Large intestine (tissue), 3 donors: Measurements from ENCODE around the gene APEX1. TPM values are rescaled to one million over a fixed set of nuclear protein-coding genes. Genes with fewer than 3 reads are reported as not detected.

Source experiments
- DNase-seq, 2 donors: peaks; one replicate each; pipeline versions ENCODE4 v3.0.0 to v3.0.0-alpha.2; 2013
- H3K27ac ChIP-seq: one replicate; pipeline ENCODE4 v1.5.1; 2013; ENCODE audit warnings: low read length
- H3K27me3 ChIP-seq: 2 replicates; pipeline ENCODE4 v1.6.1; 2013; ENCODE audit warnings: low read length; ENCODE audit not compliant: control insufficient read depth, insufficient read depth
- H3K36me3 ChIP-seq: 2 replicates; pipeline ENCODE4 v1.6.1; 2013; ENCODE audit warnings: low read length; ENCODE audit not compliant: control insufficient read depth, insufficient read depth
- H3K4me1 ChIP-seq: one replicate; pipeline ENCODE4 v1.6.1; 2013; ENCODE audit warnings: low read length; ENCODE audit not compliant: control insufficient read depth, insufficient read depth
- H3K4me3 ChIP-seq: one replicate; pipeline ENCODE4 v1.5.1; 2013; ENCODE audit warnings: low read length
- H3K9me3 ChIP-seq: one replicate; pipeline ENCODE4 v1.6.1; 2013; ENCODE audit warnings: mild to moderate bottlenecking, low read depth, low read length, moderate library complexity; ENCODE audit not compliant: control insufficient read depth
- WGBS: methylation state at CpG from one replicate; pipeline ENCODE4 v1.1.5; 2013; ENCODE audit warnings: low lambda C conversion rate; ENCODE audit not compliant: insufficient coverage; 5-methylcytosine and 5-hydroxymethylcytosine counted together
- polyA plus RNA-seq: library from polyadenylated mRNA; unstranded; fragments of 120-200 nt; gene quantifications from one replicate; pipeline ENCODE4 v1.2.1, GENCODE V29; 2013

The APEX1 gene
- polyA plus RNA-seq, 1 donor = 218 TPM

- no peak overlapping the region for H3K4me3 ChIP-seq
- DNase-seq = peak in 1 of 2 donors; percentile 49
- no peaks in the 10 kb centered on the region for H3K36me3 ChIP-seq
- WGBS = no CpG with 5 or more reads among the region's 7 CpGs
- peak overlapping the region; percentile 91 for H3K27ac ChIP-seq
- H3K4me1 ChIP-seq = peaks cover 55% of the 10 kb centered on the region
- H3K27me3 ChIP-seq = no peaks in the 10 kb centered on the region
- no peaks in the 10 kb centered on the region for H3K9me3 ChIP-seq
Measured at GRCh38 chr14:20417250-20418186, 37.5 kb upstream of the APEX1 start.

DNA sequence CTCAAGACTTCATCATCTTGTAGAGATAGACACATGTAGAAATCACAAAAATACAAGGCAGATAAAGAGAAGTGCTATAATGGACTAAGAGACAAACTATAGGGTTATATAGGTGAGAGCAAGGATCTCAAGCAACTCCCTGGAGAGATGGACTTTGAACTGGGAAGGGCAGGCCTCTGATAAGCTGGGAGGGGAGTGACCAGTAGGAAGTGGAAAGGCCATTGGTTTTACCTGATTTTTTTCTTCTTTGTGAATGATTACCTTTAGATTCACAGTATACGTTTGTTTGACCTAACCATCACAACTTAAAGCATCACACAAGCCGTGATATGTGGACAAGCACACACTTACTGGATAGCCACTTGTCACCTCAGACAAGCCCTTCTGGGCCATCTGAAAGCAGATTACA is 36.5 kb upstream of the APEX1 start:
- Histone ChIP-seq H3K4me3 (no peak overlapping the region), H3K9me3 (no peaks in the 10 kb centered on the region), H3K4me1 (peaks cover 55% of the 10 kb centered on the region), H3K36me3 (no peaks in the 10 kb centered on the region), H3K27me3 (no peaks in the 10 kb centered on the region), H3K27ac (peak overlapping the region; percentile 91)
- WGBS = no CpG with 5 or more reads among the region's 2 CpGs
- peak; percentile 94 to 97 for DNase-seq

DNA sequence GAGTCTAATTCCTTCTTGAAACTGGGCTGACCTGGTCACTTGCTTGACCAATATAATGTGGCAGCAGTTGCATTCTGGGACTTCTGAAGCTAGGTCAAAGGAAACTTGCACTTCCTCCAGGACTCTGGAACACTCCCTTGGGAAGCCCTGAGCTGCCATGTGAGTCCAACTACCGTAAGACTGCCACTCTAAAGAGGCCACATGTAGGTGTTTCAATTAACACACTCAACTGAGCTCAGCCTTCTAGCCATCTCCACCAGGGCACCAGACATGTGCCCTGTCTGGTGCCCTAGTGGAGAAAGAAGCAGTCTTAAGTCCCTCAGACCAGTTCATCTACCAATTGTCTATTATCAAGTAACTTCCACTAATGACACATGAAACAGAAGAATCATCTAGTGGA is 35.6 kb upstream of the APEX1 start:
- Histone ChIP-seq H3K9me3 (no peaks in the 10 kb centered on the region), H3K4me1 (peaks cover 50% of the 10 kb centered on the region), H3K4me3 (no peak overlapping the region), H3K36me3 (no peaks in the 10 kb centered on the region), H3K27ac (peak overlapping the region; percentile 91), H3K27me3 (no peaks in the 10 kb centered on the region)
- WGBS = no CpG with 5 or more reads among the region's 1 CpG
- DNase-seq = peak; percentile 50 to 79

DNA sequence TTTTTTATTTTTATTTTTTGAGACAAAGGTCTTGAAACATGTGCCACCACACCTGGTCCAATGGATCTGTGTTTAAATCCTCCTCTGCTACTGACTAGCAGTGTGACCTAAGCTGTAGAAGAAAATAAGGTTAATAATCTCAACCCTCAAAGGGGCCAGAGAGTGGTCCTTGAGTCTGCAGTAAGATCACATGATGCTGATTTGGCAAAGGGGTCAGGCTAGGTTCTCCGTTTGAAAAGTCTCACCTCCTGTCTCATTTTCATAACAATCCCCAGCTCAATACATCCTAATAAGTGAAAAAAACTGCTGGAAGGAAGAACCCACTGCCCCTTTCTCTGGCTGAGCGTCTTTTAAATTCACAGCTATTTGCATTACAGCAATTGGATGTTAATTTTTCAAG is 33.8 kb upstream of the APEX1 start:
- H3K4me1 ChIP-seq = peaks cover 43% of the 10 kb centered on the region
- H3K27ac ChIP-seq = no peak overlapping the region
- no CpG with 5 or more reads among the region's 2 CpGs for WGBS
- H3K27me3 ChIP-seq = no peaks in the 10 kb centered on the region
- no peaks in the 10 kb centered on the region for H3K36me3 ChIP-seq
- DNase-seq = no peak
- no peak overlapping the region for H3K4me3 ChIP-seq
- no peaks in the 10 kb centered on the region for H3K9me3 ChIP-seq

DNA sequence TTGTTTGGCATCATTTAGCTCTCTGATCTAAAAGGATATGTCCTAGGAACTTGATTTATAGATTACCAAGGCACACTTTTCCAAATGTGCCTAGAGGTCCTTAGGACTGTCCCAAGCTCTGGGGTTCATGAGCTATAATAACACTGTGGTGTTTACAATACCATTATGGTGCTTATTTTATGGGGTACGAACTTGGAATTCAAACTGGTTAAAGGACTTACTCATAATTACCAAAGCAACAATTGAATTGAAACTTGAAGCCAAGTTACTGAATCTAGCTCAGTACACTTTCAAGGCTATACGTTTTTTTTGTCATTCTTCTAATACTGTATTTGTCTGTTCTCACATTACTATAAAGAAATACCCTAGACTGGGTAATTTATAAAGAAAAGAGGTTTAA is 32.1 kb upstream of the APEX1 start:
- no CpG with 5 or more reads among the region's 2 CpGs for WGBS

DNA sequence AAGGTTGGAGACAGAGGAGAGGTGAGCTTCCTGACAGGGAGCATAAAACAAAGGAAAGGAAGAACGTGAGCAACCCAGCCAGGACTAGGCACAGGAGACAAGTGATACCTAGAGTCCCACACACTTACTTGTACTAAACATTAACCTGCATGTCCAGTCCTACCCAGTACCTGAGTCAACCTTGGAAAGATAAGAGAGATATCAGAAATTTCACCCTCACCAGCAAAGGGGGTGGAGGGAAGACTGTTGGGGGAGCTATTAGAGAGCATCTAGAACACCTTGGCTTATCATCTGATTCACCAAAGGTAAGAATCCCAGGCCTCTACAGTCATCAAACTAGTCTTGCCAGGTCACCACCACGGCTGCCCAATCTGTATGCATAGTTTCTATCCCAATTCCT is 30.2 kb upstream of the APEX1 start:
- DNase-seq = peak in 1 of 2 donors; percentile 59
- H3K4me1 ChIP-seq = peaks cover 23% of the 10 kb centered on the region
- no peaks in the 10 kb centered on the region for H3K9me3 ChIP-seq
- H3K27me3 ChIP-seq = no peaks in the 10 kb centered on the region
- WGBS = no CpG with 5 or more reads among the region's 2 CpGs
- H3K36me3 ChIP-seq = no peaks in the 10 kb centered on the region
- H3K4me3 ChIP-seq = no peak overlapping the region
- peak overlapping the region; percentile 89 for H3K27ac ChIP-seq

More for the DNA sequence above, 32.1 kb upstream of the APEX1 start:
- Histone ChIP-seq H3K27ac (no peak overlapping the region), H3K4me3 (no peak overlapping the region), H3K9me3 (no peaks in the 10 kb centered on the region), H3K4me1 (peaks cover 36% of the 10 kb centered on the region), H3K36me3 (no peaks in the 10 kb centered on the region), H3K27me3 (no peaks in the 10 kb centered on the region)
- DNase-seq = no peak

- Histone ChIP-seq H3K4me1 (peaks cover 23% of the 10 kb centered on the region), H3K9me3 (no peaks in the 10 kb centered on the region), H3K27me3 (no peaks in the 10 kb centered on the region), H3K36me3 (no peaks in the 10 kb centered on the region), H3K4me3 (no peak overlapping the region), H3K27ac (peak overlapping the region; percentile 77)
- peak; percentile 54 to 85 for DNase-seq
- WGBS = 60% methylated on average over 1 of the region's 5 CpGs
Measured at GRCh38 chr14:20427231-20428009, 27.6 kb upstream of the APEX1 start.

- Histone ChIP-seq H3K9me3 (no peaks in the 10 kb centered on the region), H3K27me3 (no peaks in the 10 kb centered on the region), H3K36me3 (no peaks in the 10 kb centered on the region), H3K27ac (peak overlapping the region; percentile 77), H3K4me3 (no peak overlapping the region), H3K4me1 (peaks cover 23% of the 10 kb centered on the region)
- no peak for DNase-seq
- WGBS = no CpG with 5 or more reads among the region's 5 CpGs
Measured at GRCh38 chr14:20428010-20428365, 27.0 kb upstream of the APEX1 start.

DNA sequence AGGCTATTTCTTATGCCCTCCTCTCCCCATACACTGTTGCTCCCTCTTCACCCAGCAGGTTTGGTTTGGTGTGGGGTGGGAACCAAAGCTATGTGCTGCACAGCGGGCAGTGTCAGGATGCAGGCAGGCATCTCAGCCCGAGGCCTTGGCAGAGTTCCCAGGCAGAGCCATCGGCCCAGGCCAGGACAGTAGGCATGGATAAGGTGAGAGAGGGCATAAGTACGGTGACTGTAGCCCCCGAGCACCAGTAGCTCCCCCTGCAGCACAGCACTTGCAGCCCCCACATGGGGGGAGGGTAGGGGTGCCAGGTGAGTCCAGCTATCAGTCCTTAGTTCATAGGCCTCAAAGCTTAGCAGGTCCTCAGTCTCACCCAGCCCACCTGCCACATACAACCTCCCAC is 26.2 kb upstream of the APEX1 start:
- WGBS = no CpG with 5 or more reads among the region's 5 CpGs
- Histone ChIP-seq H3K4me1 (peaks cover 23% of the 10 kb centered on the region), H3K36me3 (no peaks in the 10 kb centered on the region), H3K27me3 (no peaks in the 10 kb centered on the region), H3K27ac (no peak overlapping the region), H3K9me3 (no peaks in the 10 kb centered on the region), H3K4me3 (no peak overlapping the region)
- DNase-seq = no peak

- no CpG with 5 or more reads among the region's 30 CpGs for WGBS
Measured at GRCh38 chr14:20429801-20430669, 25.0 kb upstream of the APEX1 start.

More at GRCh38 chr14:20429801-20430669, 25.0 kb upstream of the APEX1 start:
- DNase-seq = no peak
- H3K4me3 ChIP-seq = no peak overlapping the region
- H3K36me3 ChIP-seq = no peaks in the 10 kb centered on the region
- H3K27me3 ChIP-seq = peaks cover 1% of the 10 kb centered on the region
- H3K27ac ChIP-seq = no peak overlapping the region
- H3K4me1 ChIP-seq = peaks cover 18% of the 10 kb centered on the region
- no peaks in the 10 kb centered on the region for H3K9me3 ChIP-seq
